Measurements from ENCODE around the gene CYP4F2. TPM values are rescaled to one million over a fixed set of nuclear protein-coding genes. Genes with fewer than 3 reads are reported as not detected.
"Not testable (repeated sequence)": the region's sequence is repeated elsewhere in the genome, so short reads cannot be mapped to it uniquely, and the experiment has no call there.

CYP4F2 gene
- total and polyA plus RNA-seq, 2 experiments from 2014 or later: not detected

- Histone ChIP-seq H3K4me1 (ENCODE audit: insufficient read depth) (no peaks in the 10 kb centered on the region), H3K4me2 (no peak overlapping the region), H3K9me2 (replicated peaks; ENCODE audit: insufficient read depth) (no peaks in the 10 kb centered on the region), H4K20me1 (ENCODE audit: insufficient read depth, poor library complexity, severe bottlenecking) (no peaks in the 10 kb centered on the region), H3K4me3 (no peak overlapping the region), H3K9me3 (ENCODE audit: low read depth) (no peaks in the 10 kb centered on the region), H3K27me3 (no peaks in the 10 kb centered on the region), H3K79me2 (no peaks in the 10 kb centered on the region), H2AFZ (no peak overlapping the region), H3K27ac (no peak overlapping the region), H3K36me3 (replicated peaks; ENCODE audit: insufficient read depth, low read depth) (no peaks in the 10 kb centered on the region)
- TF ChIP-seq EZH2 (IDR thresholded peaks at IDR 0.05; ENCODE audit: borderline replicate concordance): no peak
- TF ChIP-seq EZH2phosphoT487 (IDR thresholded peaks at IDR 0.05; ENCODE audit: low read depth, severe bottlenecking, unreplicated experiment): no peak
- TF ChIP-seq CTCF (IDR thresholded peaks at IDR 0.05; ENCODE audit: poor library complexity): no peak
- DNase-seq (ENCODE audit: low spot score): no peak
- 49% methylated on average over 7 of the region's 7 CpGs for WGBS (ENCODE audit: low lambda C conversion rate, missing lambda C conversion rate)
Measured at GRCh38 chr19:15893477-15893876, 4.4 kb downstream of the CYP4F2 start.

GRCh38 chr19:15892012-15892411 is 5.9 kb downstream of the CYP4F2 start:
- whole genome bisulfite sequencing (ENCODE audit: low lambda C conversion rate, missing lambda C conversion rate): 65% methylated on average over 6 of the region's 6 CpGs
- no peaks in the 10 kb centered on the region for H3K79me2 ChIP-seq

GRCh38 chr19:15891434-15891833 is 6.4 kb downstream of the CYP4F2 start:
- Histone ChIP-seq H3K9me2 (replicated peaks; ENCODE audit: insufficient read depth) (no peaks in the 10 kb centered on the region), H3K27ac (no peak overlapping the region), H3K79me2 (no peaks in the 10 kb centered on the region), H2AFZ (no peak overlapping the region), H3K9me3 (ENCODE audit: low read depth) (no peaks in the 10 kb centered on the region), H3K27me3 (no peaks in the 10 kb centered on the region), H3K4me2 (no peak overlapping the region), H4K20me1 (ENCODE audit: insufficient read depth, poor library complexity, severe bottlenecking) (no peaks in the 10 kb centered on the region), H3K4me1 (ENCODE audit: insufficient read depth) (no peaks in the 10 kb centered on the region), H3K36me3 (replicated peaks; ENCODE audit: insufficient read depth, low read depth) (no peaks in the 10 kb centered on the region), H3K4me3 (no peak overlapping the region)
- no peak for TF ChIP-seq EZH2 (IDR thresholded peaks at IDR 0.05; ENCODE audit: borderline replicate concordance)
- no peak for TF ChIP-seq CTCF (IDR thresholded peaks at IDR 0.05; ENCODE audit: poor library complexity)
- TF ChIP-seq EZH2phosphoT487 (IDR thresholded peaks at IDR 0.05; ENCODE audit: low read depth, severe bottlenecking, unreplicated experiment): no peak
- WGBS (ENCODE audit: low lambda C conversion rate, missing lambda C conversion rate): 52% methylated on average over 6 of the region's 6 CpGs
- no peak for DNase-seq (ENCODE audit: low spot score)

More at GRCh38 chr19:15892012-15892411, 5.9 kb downstream of the CYP4F2 start:
- no peaks in the 10 kb centered on the region for H3K27me3 ChIP-seq
- H4K20me1 ChIP-seq (ENCODE audit: insufficient read depth, poor library complexity, severe bottlenecking): no peaks in the 10 kb centered on the region
- H3K4me1 ChIP-seq (ENCODE audit: insufficient read depth): no peaks in the 10 kb centered on the region
- H3K4me3 ChIP-seq: no peak overlapping the region
- TF ChIP-seq EZH2 (IDR thresholded peaks at IDR 0.05; ENCODE audit: borderline replicate concordance) (no peak), CTCF (IDR thresholded peaks at IDR 0.05; ENCODE audit: poor library complexity) (no peak), EZH2phosphoT487 (IDR thresholded peaks at IDR 0.05; ENCODE audit: low read depth, severe bottlenecking, unreplicated experiment) (no peak)
- no peak overlapping the region for H2AFZ ChIP-seq
- H3K4me2 ChIP-seq: no peak overlapping the region
- H3K36me3 ChIP-seq (replicated peaks; ENCODE audit: insufficient read depth, low read depth): no peaks in the 10 kb centered on the region
- no peak overlapping the region for H3K27ac ChIP-seq
- no peaks in the 10 kb centered on the region for H3K9me2 ChIP-seq (replicated peaks; ENCODE audit: insufficient read depth)
- no peaks in the 10 kb centered on the region for H3K9me3 ChIP-seq (ENCODE audit: low read depth)
- DNase-seq (ENCODE audit: low spot score): no peak

- not testable (repeated sequence) for H3K4me2 ChIP-seq; H3K79me2 ChIP-seq; DNase-seq (ENCODE audit: low spot score); H3K4me3 ChIP-seq; H3K9me3 ChIP-seq (ENCODE audit: low read depth); H2AFZ ChIP-seq; H4K20me1 ChIP-seq (ENCODE audit: insufficient read depth, poor library complexity, severe bottlenecking); H3K4me1 ChIP-seq (ENCODE audit: insufficient read depth); H3K27me3 ChIP-seq; H3K27ac ChIP-seq; H3K36me3 ChIP-seq (replicated peaks; ENCODE audit: insufficient read depth, low read depth); H3K9me2 ChIP-seq (replicated peaks; ENCODE audit: insufficient read depth)
- WGBS (ENCODE audit: low lambda C conversion rate, missing lambda C conversion rate): 88% methylated on average over 9 of the region's 9 CpGs
Measured at GRCh38 chr19:15889339-15889738, 8.5 kb downstream of the CYP4F2 start.
